Activated naive CD4-positive, alpha-beta T cell treated with anti-CD3 and anti-CD28 coated beads for 36 hours (primary cell): ENCODE measurements around the gene IL20RA. TPM values are rescaled to one million over a fixed set of nuclear protein-coding genes. Genes with fewer than 3 reads are reported as not detected.
A peak's percentile ranks its signal among the peaks of the same experiment; 100 is the strongest.

Source experiments
- CTCF ChIA-PET: fragments of 350-600 bp; sonication (Branson Sonifier 250); formaldehyde crosslinking; loops from one replicate; lab custom pipeline; 2021; ENCODE audit warnings: antibody characterized with exemption; lab: Charles Lee
- DNase-seq: peaks from one replicate; pipeline ENCODE4 v3.0.0-alpha.2; 2020
- H3K27ac Mint-ChIP-seq: one replicate; pipeline ENCODE4 v1.8.0; 2021; ENCODE audit warnings: mild to moderate bottlenecking, mixed read lengths
- H3K27me3 Mint-ChIP-seq: one replicate; pipeline ENCODE4 v1.8.0; 2021; ENCODE audit warnings: low read depth, mixed read lengths
- H3K36me3 Mint-ChIP-seq: one replicate; pipeline ENCODE4 v1.8.0; 2021; ENCODE audit warnings: low read depth, mixed read lengths
- H3K4me1 Mint-ChIP-seq: one replicate; pipeline ENCODE4 v1.8.0; 2021; ENCODE audit warnings: low read depth, mixed read lengths
- H3K4me3 Mint-ChIP-seq: one replicate; pipeline ENCODE4 v1.8.0; 2021; ENCODE audit warnings: mild to moderate bottlenecking, moderate library complexity, mixed read lengths
- H3K9me3 Mint-ChIP-seq: one replicate; pipeline ENCODE4 v1.8.0; 2021; ENCODE audit warnings: mixed read lengths
- intact Hi-C: fragments of 100-400 bp; cut with micrococcal nuclease; formaldehyde crosslinking; loops from one replicate; pipeline ENCODE4 v1.15.1; 2023
- total RNA-seq, 2 experiments: library from RNA; stranded (reverse); gene quantifications; one replicate each; pipeline ENCODE4 v1.2.3, GENCODE V29; 2021

IL20RA gene
- total RNA-seq, 2 experiments from 2014 or later, result not detected

DNA sequence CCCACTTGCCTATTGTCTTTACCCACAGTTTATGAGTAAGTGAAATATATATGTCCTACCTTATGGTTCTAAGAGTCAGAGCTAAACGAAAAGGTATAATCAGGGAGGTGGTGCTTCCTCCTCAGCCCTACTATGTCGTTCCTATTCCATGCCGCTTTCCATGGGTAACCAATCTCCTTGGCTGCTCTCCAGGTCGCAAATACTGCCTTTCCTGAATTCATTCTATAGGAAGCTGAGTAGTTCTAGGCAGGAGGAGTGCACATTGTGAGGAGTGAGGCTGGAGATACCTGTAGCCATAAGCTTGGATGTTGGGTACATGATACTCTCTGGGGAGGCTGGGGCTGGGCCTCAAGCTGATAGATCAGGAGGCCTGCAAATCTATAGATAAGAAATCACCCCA is 5.8 kb downstream of the IL20RA start:
- no peak overlapping the region for H3K4me3 Mint-ChIP-seq
- DNase-seq, result no peak
- peaks cover 1% of the 10 kb centered on the region for H3K4me1 Mint-ChIP-seq
- CTCF ChIA-PET, result interaction anchor here (1.2 kb wide), 1 partner anchor 55 kb away, joined by 3 read pairs; no protein-coding TSS in a partner anchor
- peaks cover 57% of the 10 kb centered on the region for H3K27me3 Mint-ChIP-seq
- intact Hi-C loops, result no loop called here
- no peak overlapping the region for H3K27ac Mint-ChIP-seq
- H3K36me3 Mint-ChIP-seq, result no peaks in the 10 kb centered on the region
- H3K9me3 Mint-ChIP-seq, result no peaks in the 10 kb centered on the region

DNA sequence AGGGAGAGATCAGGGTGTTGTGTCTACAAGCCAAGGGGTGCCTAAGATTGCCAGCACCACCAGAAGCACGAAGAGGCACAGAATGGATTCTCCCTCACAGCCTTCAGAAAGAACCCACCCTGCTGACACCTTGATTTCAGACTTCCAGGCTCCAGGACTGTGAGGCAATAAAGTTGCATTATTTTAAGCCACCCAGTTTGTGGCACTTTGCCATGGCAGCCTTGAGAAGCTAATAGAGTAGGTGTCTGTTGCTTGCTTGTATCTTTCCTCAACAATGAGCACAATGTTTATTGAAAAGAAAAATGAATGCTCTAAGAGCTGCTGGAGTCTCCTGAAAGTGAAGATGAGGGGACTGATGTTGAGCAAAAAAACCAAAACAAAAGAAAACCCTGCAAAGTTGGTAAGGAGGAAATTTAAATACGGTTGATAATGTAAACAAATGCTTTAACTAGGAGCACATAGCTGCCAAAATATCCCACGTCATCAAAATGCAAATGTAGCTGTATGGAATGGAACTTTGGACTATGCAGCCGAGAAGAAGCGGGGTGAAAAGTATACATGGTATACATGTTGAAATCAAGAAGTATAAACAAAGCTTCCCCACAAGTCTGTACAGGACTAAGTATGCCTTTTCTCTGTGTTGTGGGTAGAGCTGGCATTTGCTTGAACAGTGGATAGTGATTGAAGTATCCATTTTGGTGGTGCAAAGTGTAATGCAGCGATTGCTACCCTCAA is 8.0 kb downstream of the IL20RA start:
- H3K27me3 Mint-ChIP-seq, result peaks cover 47% of the 10 kb centered on the region
- no peaks in the 10 kb centered on the region for H3K9me3 Mint-ChIP-seq
- CTCF ChIA-PET, result no interaction called here
- no peak for DNase-seq
- no peak overlapping the region for H3K27ac Mint-ChIP-seq
- no peak overlapping the region for H3K4me3 Mint-ChIP-seq
- H3K36me3 Mint-ChIP-seq, result no peaks in the 10 kb centered on the region
- intact Hi-C loops, result no loop called here
- H3K4me1 Mint-ChIP-seq, result peaks cover 11% of the 10 kb centered on the region

- no peak overlapping the region for H3K4me3 Mint-ChIP-seq
- no peak overlapping the region for H3K27ac Mint-ChIP-seq
- peaks cover 32% of the 10 kb centered on the region for H3K27me3 Mint-ChIP-seq
- H3K36me3 Mint-ChIP-seq, result no peaks in the 10 kb centered on the region
- H3K9me3 Mint-ChIP-seq, result no peaks in the 10 kb centered on the region
- CTCF ChIA-PET, result interaction anchor here (0.7 kb wide), 1 partner anchor 43 kb away, joined by 4 read pairs; no protein-coding TSS in a partner anchor
- intact Hi-C loops, result no loop called here
- peak; percentile 62 for DNase-seq
- H3K4me1 Mint-ChIP-seq, result peaks cover 11% of the 10 kb centered on the region
These were observed 10.9 kb downstream of the IL20RA start for GRCh38 chr6:137033828-137034227.

DNA sequence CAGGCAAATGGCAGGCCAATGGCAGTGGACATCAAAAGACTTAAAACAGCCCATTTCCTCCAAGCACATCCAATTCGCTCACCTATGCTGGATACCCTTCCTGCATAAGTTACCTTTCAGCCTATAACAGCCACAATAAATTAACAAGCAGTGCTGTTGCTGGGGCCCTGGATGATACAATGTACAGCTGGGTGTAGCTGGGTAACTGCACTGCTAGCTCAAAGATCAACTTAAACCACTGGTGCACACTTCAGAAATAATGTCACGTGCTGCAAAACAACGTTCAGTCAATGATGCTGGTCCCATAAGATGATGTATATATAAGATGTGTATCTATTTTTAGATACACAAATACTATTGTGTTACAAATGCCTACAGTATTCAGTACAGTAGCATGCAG is 13.6 kb downstream of the IL20RA start:
- no peak for DNase-seq
- Mint-ChIP-seq H3K27me3 (peaks cover 29% of the 10 kb centered on the region), H3K27ac (no peak overlapping the region), H3K4me3 (no peak overlapping the region), H3K4me1 (peaks cover 11% of the 10 kb centered on the region), H3K9me3 (no peaks in the 10 kb centered on the region), H3K36me3 (no peaks in the 10 kb centered on the region)
- intact Hi-C loops, result no loop called here
- CTCF ChIA-PET, result no interaction called here

GRCh38 chr6:137028912-137029311 is 15.9 kb downstream of the IL20RA start:
- Mint-ChIP-seq H3K27ac (no peak overlapping the region), H3K27me3 (peaks cover 24% of the 10 kb centered on the region), H3K36me3 (no peaks in the 10 kb centered on the region), H3K9me3 (no peaks in the 10 kb centered on the region), H3K4me1 (peaks cover 9% of the 10 kb centered on the region), H3K4me3 (no peak overlapping the region)
- CTCF ChIA-PET, result interaction anchor here (0.7 kb wide), 1 partner anchor 143 kb away, joined by 3 read pairs; no protein-coding TSS in a partner anchor
- intact Hi-C loops, result no loop called here
- no peak for DNase-seq

GRCh38 chr6:137025786-137026730 is 18.7 kb downstream of the IL20RA start:
- intact Hi-C loops, result no loop called here
- no peaks in the 10 kb centered on the region for H3K9me3 Mint-ChIP-seq
- DNase-seq, result no peak
- no peak overlapping the region for H3K4me3 Mint-ChIP-seq
- peaks cover 20% of the 10 kb centered on the region for H3K27me3 Mint-ChIP-seq
- H3K4me1 Mint-ChIP-seq, result no peaks in the 10 kb centered on the region
- H3K36me3 Mint-ChIP-seq, result no peaks in the 10 kb centered on the region
- H3K27ac Mint-ChIP-seq, result no peak overlapping the region
- CTCF ChIA-PET, result no interaction called here

DNA sequence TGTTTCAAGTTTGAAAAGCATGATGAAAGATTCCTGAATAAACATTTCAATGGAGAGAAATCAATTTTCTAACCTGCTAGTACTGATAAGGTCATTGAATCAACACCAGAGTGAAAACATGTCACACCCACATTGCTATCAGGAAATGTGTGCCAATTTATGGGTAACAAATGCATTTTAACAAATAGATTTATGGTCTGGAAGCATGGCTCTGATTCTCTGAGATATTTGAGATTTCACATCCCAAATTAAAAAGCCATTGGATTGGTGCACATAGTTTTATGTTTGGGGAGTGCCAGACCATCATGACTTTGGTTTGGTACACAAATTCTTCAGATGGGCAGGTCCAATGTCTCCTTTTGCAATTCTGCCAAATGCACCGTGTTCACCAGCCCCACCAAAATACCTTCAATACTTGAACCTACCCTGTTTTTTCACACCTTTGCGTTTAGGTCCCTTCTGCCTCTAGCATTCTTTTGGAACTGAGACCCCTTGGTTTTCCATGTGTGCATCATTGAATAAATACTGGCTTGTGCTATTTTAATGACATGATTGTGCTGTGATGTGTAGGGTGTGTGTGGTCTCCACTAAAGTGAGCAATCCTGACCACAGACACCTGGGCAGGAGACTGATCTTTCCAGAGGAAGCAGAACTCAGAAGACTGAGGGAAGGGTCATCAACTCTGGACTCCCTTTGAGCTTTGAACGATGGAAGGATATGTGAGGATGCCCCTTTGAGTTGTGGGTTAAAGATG is 20.4 kb downstream of the IL20RA start:
- CTCF ChIA-PET, result interaction anchor here (0.6 to 1.0 kb wide), 2 partner anchors 179 to 1157 kb away, joined by 3 read pairs; no protein-coding TSS in a partner anchor
- H3K9me3 Mint-ChIP-seq, result no peaks in the 10 kb centered on the region
- H3K27ac Mint-ChIP-seq, result no peak overlapping the region
- H3K4me1 Mint-ChIP-seq, result no peaks in the 10 kb centered on the region
- H3K36me3 Mint-ChIP-seq, result no peaks in the 10 kb centered on the region
- H3K27me3 Mint-ChIP-seq, result peaks cover 19% of the 10 kb centered on the region
- no peak for DNase-seq
- H3K4me3 Mint-ChIP-seq, result no peak overlapping the region
- intact Hi-C loops, result no loop called here

DNA sequence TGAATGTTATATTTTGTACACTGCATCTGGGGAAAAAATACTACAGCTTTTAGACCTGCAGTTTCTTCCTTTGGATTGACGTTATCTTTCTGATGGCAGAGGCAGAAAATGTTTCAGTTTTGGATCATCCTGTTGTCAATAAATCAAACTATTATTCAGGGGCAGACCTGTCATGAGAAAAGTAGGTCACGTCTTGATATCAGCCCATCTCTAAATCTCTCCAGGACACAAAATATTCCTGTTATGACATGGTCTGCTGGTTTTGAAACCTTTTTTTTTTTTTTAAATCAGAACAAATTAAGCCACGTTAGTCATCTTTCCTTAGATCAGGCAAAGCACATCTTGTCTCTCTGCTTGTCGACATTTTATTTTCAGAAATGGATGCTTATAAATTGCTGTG is 24.0 kb downstream of the IL20RA start:
- no peak overlapping the region for H3K4me3 Mint-ChIP-seq
- no peaks in the 10 kb centered on the region for H3K4me1 Mint-ChIP-seq
- DNase-seq, result no peak
- H3K27ac Mint-ChIP-seq, result no peak overlapping the region
- intact Hi-C loops, result no loop called here
- CTCF ChIA-PET, result interaction anchor here (0.6 kb wide), 1 partner anchor 518 kb away, joined by 3 read pairs; no protein-coding TSS in a partner anchor
- peaks cover 20% of the 10 kb centered on the region for H3K27me3 Mint-ChIP-seq
- no peaks in the 10 kb centered on the region for H3K36me3 Mint-ChIP-seq
- H3K9me3 Mint-ChIP-seq, result no peaks in the 10 kb centered on the region

GRCh38 chr6:137019476-137020272 is 25.1 kb downstream of the IL20RA start:
- Mint-ChIP-seq H3K36me3 (no peaks in the 10 kb centered on the region), H3K4me1 (no peaks in the 10 kb centered on the region), H3K4me3 (no peak overlapping the region), H3K27me3 (peaks cover 26% of the 10 kb centered on the region), H3K9me3 (no peaks in the 10 kb centered on the region), H3K27ac (no peak overlapping the region)
- intact Hi-C loops, result no loop called here
- CTCF ChIA-PET, result interaction anchor here (0.6 kb wide), 1 partner anchor 517 kb away, joined by 3 read pairs; no protein-coding TSS in a partner anchor
- DNase-seq, result no peak

DNA sequence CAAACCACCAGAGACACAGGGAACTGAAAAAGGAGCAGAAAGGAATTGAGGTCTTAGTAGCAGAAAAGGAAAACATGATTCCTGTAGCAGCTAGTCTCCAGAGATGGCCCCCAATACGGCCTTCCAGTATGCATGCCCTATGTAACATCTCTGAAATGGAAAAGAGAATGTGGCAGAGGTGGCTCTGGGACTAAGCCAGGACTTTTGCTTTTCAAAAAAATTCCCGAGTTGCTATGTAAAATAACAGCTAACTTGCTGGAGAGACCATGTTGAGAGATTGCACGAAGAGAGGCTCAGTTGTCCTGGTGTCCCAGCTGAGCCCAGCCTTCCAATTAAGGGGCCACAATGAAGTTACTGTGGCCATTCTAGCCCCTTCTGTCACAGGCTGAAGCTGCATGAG is 27.7 kb downstream of the IL20RA start:
- Mint-ChIP-seq H3K27me3 (peaks cover 32% of the 10 kb centered on the region), H3K4me1 (no peaks in the 10 kb centered on the region), H3K27ac (no peak overlapping the region), H3K36me3 (no peaks in the 10 kb centered on the region), H3K4me3 (no peak overlapping the region), H3K9me3 (no peaks in the 10 kb centered on the region)
- CTCF ChIA-PET, result no interaction called here
- DNase-seq, result no peak
- intact Hi-C loops, result no loop called here

- H3K36me3 Mint-ChIP-seq, result no peaks in the 10 kb centered on the region
- DNase-seq, result no peak
- intact Hi-C loops, result no loop called here
These were observed 28.4 kb downstream of the IL20RA start for GRCh38 chr6:137016356-137016755.

More at GRCh38 chr6:137016356-137016755, 28.4 kb downstream of the IL20RA start:
- Mint-ChIP-seq H3K27ac (no peak overlapping the region), H3K27me3 (peaks cover 36% of the 10 kb centered on the region), H3K4me3 (no peak overlapping the region), H3K4me1 (no peaks in the 10 kb centered on the region), H3K9me3 (no peaks in the 10 kb centered on the region)
- CTCF ChIA-PET, result no interaction called here
